ENCODE measurements around the gene IKBKG.

DNA sequence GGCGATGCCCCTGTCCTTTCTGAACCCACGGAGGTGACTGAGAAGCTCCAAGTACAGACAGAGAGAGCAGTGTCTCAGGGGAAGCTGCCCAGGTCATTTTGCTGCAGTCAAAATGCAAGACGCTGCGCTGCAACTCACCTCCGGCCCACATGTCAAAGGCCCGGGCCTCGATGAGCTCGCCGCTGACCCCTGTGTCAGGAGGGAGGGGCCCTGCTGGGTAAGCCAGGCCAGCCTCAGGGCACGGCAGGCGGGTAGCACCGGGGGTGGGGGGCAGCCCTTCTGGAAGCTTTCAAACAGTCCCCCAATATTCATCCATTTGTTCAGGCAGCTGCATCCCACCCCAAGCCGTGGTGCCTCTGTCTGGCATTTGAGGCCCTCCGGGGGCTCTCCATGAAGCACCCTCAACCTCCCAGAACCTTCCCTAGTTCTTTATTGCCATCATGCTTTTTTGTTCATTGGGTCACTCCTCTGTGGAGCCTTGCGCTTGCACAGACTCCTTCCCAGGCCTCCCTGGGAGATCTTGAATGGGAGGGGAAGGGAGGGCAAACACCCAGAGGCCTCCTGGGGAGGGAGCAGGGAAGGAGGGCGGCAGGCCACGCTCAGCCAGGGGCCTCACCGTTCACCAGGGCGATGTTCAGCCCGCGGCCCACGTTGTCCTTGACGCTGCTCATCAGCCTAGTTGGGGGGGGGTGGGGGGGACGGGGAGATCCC lies 39.6 kb upstream of the IKBKG start:
- TF ChIP-seq, protein P1, sequence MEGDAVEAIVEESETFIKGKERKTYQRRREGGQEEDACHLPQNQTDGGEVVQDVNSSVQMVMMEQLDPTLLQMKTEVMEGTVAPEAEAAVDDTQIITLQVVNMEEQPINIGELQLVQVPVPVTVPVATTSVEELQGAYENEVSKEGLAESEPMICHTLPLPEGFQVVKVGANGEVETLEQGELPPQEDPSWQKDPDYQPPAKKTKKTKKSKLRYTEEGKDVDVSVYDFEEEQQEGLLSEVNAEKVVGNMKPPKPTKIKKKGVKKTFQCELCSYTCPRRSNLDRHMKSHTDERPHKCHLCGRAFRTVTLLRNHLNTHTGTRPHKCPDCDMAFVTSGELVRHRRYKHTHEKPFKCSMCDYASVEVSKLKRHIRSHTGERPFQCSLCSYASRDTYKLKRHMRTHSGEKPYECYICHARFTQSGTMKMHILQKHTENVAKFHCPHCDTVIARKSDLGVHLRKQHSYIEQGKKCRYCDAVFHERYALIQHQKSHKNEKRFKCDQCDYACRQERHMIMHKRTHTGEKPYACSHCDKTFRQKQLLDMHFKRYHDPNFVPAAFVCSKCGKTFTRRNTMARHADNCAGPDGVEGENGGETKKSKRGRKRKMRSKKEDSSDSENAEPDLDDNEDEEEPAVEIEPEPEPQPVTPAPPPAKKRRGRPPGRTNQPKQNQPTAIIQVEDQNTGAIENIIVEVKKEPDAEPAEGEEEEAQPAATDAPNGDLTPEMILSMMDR (IDR thresholded peaks at IDR 0.05): no peak
- TF ChIP-seq EP300 (IDR thresholded peaks at IDR 0.05): no peak
